Measurements from ENCODE around the gene AK8.

The AK8 gene

DNA sequence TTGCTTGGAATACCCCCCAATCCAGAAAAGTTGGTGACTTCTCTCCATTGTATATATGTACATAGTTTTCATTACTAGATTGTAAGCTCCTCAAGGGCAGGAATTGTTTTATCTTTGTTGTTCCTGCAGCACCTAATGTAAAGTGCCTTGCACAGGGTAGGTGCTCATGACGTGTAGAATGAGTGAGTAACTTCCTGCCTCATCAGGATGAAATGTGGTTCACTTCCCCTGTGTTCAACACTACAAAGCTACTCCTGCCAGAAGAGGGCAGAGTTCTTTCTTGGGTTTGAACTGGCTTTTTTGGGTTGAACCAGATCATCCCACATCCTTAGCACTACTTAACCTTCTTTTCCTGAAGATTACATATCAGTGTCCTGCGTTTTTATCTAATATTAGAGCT, 183.9 kb downstream of the AK8 start:
- TF ChIP-seq, protein P1, sequence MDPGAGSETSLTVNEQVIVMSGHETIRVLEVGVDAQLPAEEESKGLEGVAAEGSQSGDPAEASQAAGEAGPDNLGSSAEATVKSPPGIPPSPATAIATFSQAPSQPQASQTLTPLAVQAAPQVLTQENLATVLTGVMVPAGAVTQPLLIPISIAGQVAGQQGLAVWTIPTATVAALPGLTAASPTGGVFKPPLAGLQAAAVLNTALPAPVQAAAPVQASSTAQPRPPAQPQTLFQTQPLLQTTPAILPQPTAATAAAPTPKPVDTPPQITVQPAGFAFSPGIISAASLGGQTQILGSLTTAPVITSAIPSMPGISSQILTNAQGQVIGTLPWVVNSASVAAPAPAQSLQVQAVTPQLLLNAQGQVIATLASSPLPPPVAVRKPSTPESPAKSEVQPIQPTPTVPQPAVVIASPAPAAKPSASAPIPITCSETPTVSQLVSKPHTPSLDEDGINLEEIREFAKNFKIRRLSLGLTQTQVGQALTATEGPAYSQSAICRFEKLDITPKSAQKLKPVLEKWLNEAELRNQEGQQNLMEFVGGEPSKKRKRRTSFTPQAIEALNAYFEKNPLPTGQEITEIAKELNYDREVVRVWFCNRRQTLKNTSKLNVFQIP (CRISPR knock-in tag; IDR thresholded peaks at IDR 0.05; ENCODE audit: borderline replicate concordance, low read depth): no peak
- no peak for ATAC-seq

DNA sequence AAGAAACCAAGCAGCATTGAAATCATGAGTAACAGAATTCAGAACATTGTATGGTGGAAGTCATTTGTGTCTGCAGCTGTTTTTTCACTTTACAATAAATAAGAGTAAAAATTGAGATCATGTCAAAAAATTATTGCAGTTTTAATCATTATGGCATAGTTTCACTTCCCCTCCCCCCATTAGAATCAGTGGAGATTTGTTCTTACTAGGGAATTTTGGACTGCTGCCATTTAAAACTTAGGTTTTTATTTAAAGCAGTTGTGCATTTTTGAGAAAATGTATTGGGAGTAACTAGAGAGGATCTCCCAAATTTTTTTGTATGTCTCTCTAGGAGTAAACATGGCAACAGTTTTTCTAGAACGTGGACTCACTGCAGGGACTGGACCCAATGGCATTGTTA, 187.4 kb downstream of the AK8 start:
- ATAC-seq: no peak
- TF ChIP-seq SNAI2 (CRISPR knock-in tag; IDR thresholded peaks at IDR 0.05): no peak
- TF ChIP-seq ZNF565 (CRISPR knock-in tag; conservative IDR thresholded peaks at IDR 0.05; ENCODE audit: low read depth): no peak
- TF ChIP-seq GLIS3 (CRISPR knock-in tag; IDR thresholded peaks at IDR 0.05): no peak
- no peak for TF ChIP-seq TOX (CRISPR knock-in tag; IDR thresholded peaks at IDR 0.05; ENCODE audit: borderline replicate concordance)
- TF ChIP-seq CSDC2 (CRISPR knock-in tag; IDR thresholded peaks at IDR 0.05): no peak
- no peak for TF ChIP-seq ZNF8 (CRISPR knock-in tag; IDR thresholded peaks at IDR 0.05)
- no peak for TF ChIP-seq ZFP30 (CRISPR knock-in tag; IDR thresholded peaks at IDR 0.05)
- TF ChIP-seq ZNF70 (CRISPR knock-in tag; IDR thresholded peaks at IDR 0.05): no peak
- no peak for TF ChIP-seq ZFP3 (CRISPR knock-in tag; IDR thresholded peaks at IDR 0.05)
- TF ChIP-seq BACH2 (CRISPR knock-in tag; IDR thresholded peaks at IDR 0.05; ENCODE audit: borderline replicate concordance): no peak
- TF ChIP-seq, protein P2, sequence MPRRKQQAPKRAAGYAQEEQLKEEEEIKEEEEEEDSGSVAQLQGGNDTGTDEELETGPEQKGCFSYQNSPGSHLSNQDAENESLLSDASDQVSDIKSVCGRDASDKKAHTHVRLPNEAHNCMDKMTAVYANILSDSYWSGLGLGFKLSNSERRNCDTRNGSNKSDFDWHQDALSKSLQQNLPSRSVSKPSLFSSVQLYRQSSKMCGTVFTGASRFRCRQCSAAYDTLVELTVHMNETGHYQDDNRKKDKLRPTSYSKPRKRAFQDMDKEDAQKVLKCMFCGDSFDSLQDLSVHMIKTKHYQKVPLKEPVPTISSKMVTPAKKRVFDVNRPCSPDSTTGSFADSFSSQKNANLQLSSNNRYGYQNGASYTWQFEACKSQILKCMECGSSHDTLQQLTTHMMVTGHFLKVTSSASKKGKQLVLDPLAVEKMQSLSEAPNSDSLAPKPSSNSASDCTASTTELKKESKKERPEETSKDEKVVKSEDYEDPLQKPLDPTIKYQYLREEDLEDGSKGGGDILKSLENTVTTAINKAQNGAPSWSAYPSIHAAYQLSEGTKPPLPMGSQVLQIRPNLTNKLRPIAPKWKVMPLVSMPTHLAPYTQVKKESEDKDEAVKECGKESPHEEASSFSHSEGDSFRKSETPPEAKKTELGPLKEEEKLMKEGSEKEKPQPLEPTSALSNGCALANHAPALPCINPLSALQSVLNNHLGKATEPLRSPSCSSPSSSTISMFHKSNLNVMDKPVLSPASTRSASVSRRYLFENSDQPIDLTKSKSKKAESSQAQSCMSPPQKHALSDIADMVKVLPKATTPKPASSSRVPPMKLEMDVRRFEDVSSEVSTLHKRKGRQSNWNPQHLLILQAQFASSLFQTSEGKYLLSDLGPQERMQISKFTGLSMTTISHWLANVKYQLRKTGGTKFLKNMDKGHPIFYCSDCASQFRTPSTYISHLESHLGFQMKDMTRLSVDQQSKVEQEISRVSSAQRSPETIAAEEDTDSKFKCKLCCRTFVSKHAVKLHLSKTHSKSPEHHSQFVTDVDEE (CRISPR knock-in tag; IDR thresholded peaks at IDR 0.05): no peak
- no peak for TF ChIP-seq ZC3H10 (CRISPR knock-in tag; IDR thresholded peaks at IDR 0.05)
- no peak for TF ChIP-seq PPARA (CRISPR knock-in tag; IDR thresholded peaks at IDR 0.05; ENCODE audit: borderline replicate concordance)
- TF ChIP-seq, protein P3, sequence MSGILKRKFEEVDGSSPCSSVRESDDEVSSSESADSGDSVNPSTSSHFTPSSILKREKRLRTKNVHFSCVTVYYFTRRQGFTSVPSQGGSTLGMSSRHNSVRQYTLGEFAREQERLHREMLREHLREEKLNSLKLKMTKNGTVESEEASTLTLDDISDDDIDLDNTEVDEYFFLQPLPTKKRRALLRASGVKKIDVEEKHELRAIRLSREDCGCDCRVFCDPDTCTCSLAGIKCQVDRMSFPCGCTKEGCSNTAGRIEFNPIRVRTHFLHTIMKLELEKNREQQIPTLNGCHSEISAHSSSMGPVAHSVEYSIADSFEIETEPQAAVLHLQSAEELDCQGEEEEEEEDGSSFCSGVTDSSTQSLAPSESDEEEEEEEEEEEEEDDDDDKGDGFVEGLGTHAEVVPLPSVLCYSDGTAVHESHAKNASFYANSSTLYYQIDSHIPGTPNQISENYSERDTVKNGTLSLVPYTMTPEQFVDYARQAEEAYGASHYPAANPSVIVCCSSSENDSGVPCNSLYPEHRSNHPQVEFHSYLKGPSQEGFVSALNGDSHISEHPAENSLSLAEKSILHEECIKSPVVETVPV (CRISPR knock-in tag; IDR thresholded peaks at IDR 0.05): no peak
- TF ChIP-seq ISL1 (CRISPR knock-in tag; IDR thresholded peaks at IDR 0.05): no peak
- TF ChIP-seq, protein P4, sequence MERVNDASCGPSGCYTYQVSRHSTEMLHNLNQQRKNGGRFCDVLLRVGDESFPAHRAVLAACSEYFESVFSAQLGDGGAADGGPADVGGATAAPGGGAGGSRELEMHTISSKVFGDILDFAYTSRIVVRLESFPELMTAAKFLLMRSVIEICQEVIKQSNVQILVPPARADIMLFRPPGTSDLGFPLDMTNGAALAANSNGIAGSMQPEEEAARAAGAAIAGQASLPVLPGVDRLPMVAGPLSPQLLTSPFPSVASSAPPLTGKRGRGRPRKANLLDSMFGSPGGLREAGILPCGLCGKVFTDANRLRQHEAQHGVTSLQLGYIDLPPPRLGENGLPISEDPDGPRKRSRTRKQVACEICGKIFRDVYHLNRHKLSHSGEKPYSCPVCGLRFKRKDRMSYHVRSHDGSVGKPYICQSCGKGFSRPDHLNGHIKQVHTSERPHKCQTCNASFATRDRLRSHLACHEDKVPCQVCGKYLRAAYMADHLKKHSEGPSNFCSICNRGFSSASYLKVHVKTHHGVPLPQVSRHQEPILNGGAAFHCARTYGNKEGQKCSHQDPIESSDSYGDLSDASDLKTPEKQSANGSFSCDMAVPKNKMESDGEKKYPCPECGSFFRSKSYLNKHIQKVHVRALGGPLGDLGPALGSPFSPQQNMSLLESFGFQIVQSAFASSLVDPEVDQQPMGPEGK (CRISPR knock-in tag; IDR thresholded peaks at IDR 0.05; ENCODE audit: borderline replicate concordance): no peak
- no peak for TF ChIP-seq ESRRG (CRISPR knock-in tag; IDR thresholded peaks at IDR 0.05)
- TF ChIP-seq TCF4 (CRISPR knock-in tag; IDR thresholded peaks at IDR 0.05; ENCODE audit: borderline replicate concordance): no peak

DNA sequence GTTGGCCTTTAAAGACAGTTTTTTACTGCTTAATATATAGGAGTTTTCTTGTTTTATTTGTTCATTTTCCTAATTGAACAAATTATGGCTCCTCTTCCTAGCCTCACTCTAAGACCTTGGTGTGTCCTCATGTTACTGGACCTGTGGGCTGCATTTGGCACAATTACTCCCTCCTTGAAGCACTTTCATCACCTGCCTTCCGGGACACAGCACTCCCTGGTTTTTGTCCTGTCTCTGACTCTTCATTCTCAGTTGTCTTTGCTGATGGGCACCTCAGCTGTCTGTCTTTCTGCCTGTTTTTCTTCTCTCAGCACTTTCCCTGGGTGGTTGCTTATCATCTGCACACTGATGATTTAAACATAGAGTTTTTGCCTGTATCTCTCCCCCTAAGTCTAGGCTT, 194.2 kb downstream of the AK8 start:
- ATAC-seq: no peak
- no peak for TF ChIP-seq OSR1 (CRISPR knock-in tag; IDR thresholded peaks at IDR 0.05)
- no peak for TF ChIP-seq ZFP3 (CRISPR knock-in tag; IDR thresholded peaks at IDR 0.05)
- TF ChIP-seq ISL1 (CRISPR knock-in tag; IDR thresholded peaks at IDR 0.05): no peak
- TF ChIP-seq, protein P4 (CRISPR knock-in tag; IDR thresholded peaks at IDR 0.05; ENCODE audit: borderline replicate concordance): no peak
- no peak for TF ChIP-seq TCF4 (CRISPR knock-in tag; IDR thresholded peaks at IDR 0.05; ENCODE audit: borderline replicate concordance)
- no peak for TF ChIP-seq ESRRG (CRISPR knock-in tag; IDR thresholded peaks at IDR 0.05)
- TF ChIP-seq, protein P2 (CRISPR knock-in tag; IDR thresholded peaks at IDR 0.05): no peak

Data from SK-N-SH treated with all-trans-retinoic acid at 6 μM for 48 hours (cell line).